AG09309 (cell line): ENCODE results near the gene CDC27.
"Not testable (repeated sequence)": the region's sequence is repeated elsewhere in the genome, so short reads cannot be mapped to it uniquely, and the experiment has no call there.

Experiments used
- DNase-seq: peaks from one replicate; pipeline ENCODE4 v3.0.0-alpha.2; 2010; ENCODE audit warnings: low read depth
- H3K4me3 ChIP-seq: 2 replicates; pipeline ENCODE4 v1.5.1; 2011; ENCODE audit warnings: mild to moderate bottlenecking, low read depth, low read length, moderate library complexity; ENCODE audit not compliant: control insufficient read depth
- CTCF ChIP-seq: IDR thresholded peaks from 2 replicates; pipeline ENCODE4 v1.5.1; 2011; ENCODE audit warnings: mild to moderate bottlenecking, low read depth, low read length, inconsistent platforms; ENCODE audit not compliant: insufficient read depth, control insufficient read depth; ENCODE audit errors: missing control alignments

The CDC27 gene

GRCh38 chr17:47077576-47077975, 111.5 kb downstream of the CDC27 start:
- no peak overlapping the region for H3K4me3 ChIP-seq
- no peak for DNase-seq
- no peak for TF ChIP-seq CTCF

GRCh38 chr17:47076171-47076570, 112.9 kb downstream of the CDC27 start:
- TF ChIP-seq CTCF = no peak
- no peak for DNase-seq
- H3K4me3 ChIP-seq = no peak overlapping the region

GRCh38 chr17:47074361-47074760, 114.7 kb downstream of the CDC27 start:
- DNase-seq = not testable (repeated sequence)

GRCh38 chr17:47073629-47074028, 115.5 kb downstream of the CDC27 start:
- DNase-seq, H3K4me3 ChIP-seq: not testable (repeated sequence)

More at GRCh38 chr17:47074361-47074760, 114.7 kb downstream of the CDC27 start:
- H3K4me3 ChIP-seq = not testable (repeated sequence)

- no peak for DNase-seq
- TF ChIP-seq CTCF = no peak
- no peak overlapping the region for H3K4me3 ChIP-seq
Observed at GRCh38 chr17:47072886-47073285, 116.2 kb downstream of the CDC27 start.

- H3K4me3 ChIP-seq, DNase-seq: not testable (repeated sequence)
Observed at GRCh38 chr17:47071171-47071570, 117.9 kb downstream of the CDC27 start.

GRCh38 chr17:47070266-47070665, 118.8 kb downstream of the CDC27 start:
- not testable (repeated sequence) for H3K4me3 ChIP-seq, DNase-seq
